Astrocyte (in vitro differentiated cells and primary cell): ENCODE measurements around the gene MAGI1.

Experiments
- EZH2 ChIP-seq: IDR thresholded peaks from 2 replicates; pipeline ENCODE4 v1.6.1; 2012; ENCODE audit warnings: mild to moderate bottlenecking, low read length, inconsistent platforms; ENCODE audit not compliant: insufficient read depth
- TF ChIP-seq, protein P1 (sequence below): IDR thresholded peaks from 2 replicates; pipeline ENCODE4 v1.5.1; 2011; ENCODE audit warnings: low read depth, mild to moderate bottlenecking, inconsistent platforms, low read length, moderate library complexity; ENCODE audit not compliant: insufficient read depth

DNA sequence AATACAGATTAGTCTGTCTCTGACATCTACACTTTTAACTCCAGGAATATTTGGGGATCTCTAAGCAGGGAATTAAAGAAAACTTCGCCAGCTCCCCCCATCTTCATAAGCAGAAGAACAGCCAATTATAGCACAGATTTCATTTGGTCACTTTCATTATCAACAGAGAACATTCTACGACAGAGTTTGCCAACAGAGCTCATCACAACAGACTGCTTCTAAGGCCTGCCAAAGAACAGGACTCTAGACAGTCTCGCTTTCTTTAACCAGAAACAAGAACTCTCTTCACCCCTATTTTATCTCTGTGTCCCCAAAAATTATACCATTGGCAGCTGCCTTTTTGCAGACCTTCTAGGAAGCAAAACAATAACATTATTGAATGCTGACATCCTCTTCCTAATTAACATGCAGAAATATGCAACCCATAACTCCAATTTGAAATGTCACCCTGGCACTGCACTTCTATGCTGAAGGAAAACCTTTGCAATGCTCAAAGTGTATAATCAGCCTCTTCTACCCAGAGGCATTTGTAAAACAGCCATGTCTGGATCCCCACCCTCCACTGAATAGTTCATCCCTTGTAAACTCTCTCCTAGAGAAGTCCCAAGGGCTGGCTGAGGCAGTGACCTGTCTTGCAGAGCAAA lies 552.8 kb downstream of the MAGI1 start:
- TF ChIP-seq, protein P1, sequence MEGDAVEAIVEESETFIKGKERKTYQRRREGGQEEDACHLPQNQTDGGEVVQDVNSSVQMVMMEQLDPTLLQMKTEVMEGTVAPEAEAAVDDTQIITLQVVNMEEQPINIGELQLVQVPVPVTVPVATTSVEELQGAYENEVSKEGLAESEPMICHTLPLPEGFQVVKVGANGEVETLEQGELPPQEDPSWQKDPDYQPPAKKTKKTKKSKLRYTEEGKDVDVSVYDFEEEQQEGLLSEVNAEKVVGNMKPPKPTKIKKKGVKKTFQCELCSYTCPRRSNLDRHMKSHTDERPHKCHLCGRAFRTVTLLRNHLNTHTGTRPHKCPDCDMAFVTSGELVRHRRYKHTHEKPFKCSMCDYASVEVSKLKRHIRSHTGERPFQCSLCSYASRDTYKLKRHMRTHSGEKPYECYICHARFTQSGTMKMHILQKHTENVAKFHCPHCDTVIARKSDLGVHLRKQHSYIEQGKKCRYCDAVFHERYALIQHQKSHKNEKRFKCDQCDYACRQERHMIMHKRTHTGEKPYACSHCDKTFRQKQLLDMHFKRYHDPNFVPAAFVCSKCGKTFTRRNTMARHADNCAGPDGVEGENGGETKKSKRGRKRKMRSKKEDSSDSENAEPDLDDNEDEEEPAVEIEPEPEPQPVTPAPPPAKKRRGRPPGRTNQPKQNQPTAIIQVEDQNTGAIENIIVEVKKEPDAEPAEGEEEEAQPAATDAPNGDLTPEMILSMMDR = no peak
- no peak for TF ChIP-seq EZH2
